SH-SY5Y (cell line): ENCODE results near the gene CACNA2D1.

Experiments
- GATA2 ChIP-seq: IDR thresholded peaks from 2 replicates; pipeline ENCODE4 v1.6.1; 2011; ENCODE audit warnings: mild to moderate bottlenecking, low read depth, low read length
- GATA3 ChIP-seq: IDR thresholded peaks from 2 replicates; pipeline ENCODE4 v1.6.1; 2011; ENCODE audit warnings: low read depth, mild to moderate bottlenecking, low read length, moderate library complexity

GRCh38 chr7:82229164-82229563 lies 214.4 kb downstream of the CACNA2D1 start:
- TF ChIP-seq GATA3 (no peak), GATA2 (no peak)
